Common myeloid progenitor, CD34-positive (primary cell): ENCODE results near the gene PARN.
"Not testable (repeated sequence)": the region's sequence is repeated elsewhere in the genome, so short reads cannot be mapped to it uniquely, and the experiment has no call there.

Experiments used
- CTCF ChIA-PET: fragments of 350-600 bp; sonication (Branson Sonifier 250); formaldehyde crosslinking; loops from one replicate; lab custom pipeline; 2021; ENCODE audit warnings: antibody characterized with exemption; lab: Charles Lee
- POLR2A ChIA-PET: fragments of 350-600 bp; sonication (Branson Sonifier 250); formaldehyde crosslinking; loops from one replicate; lab custom pipeline; 2021; ENCODE audit warnings: antibody characterized with exemption; lab: Charles Lee
- DNase-seq, 3 donors: peaks; one replicate each; pipeline versions ENCODE4 v3.0.0 to v3.0.0-alpha.2; 2013
- H3K27ac ChIP-seq, 2 experiments: 1 replicate in 1 of 2; 2 replicates in 1 of 2; pipeline ENCODE4 v1.7.0; 2013; ENCODE audit warnings: inconsistent platforms in 2 of 2, low read length in 2 of 2, mild to moderate bottlenecking in 2 of 2, low read depth in 1 of 2, moderate library complexity in 1 of 2; ENCODE audit not compliant: severe bottlenecking in 2 of 2, insufficient read depth in 1 of 2, poor library complexity in 1 of 2
- H3K27me3 ChIP-seq, 5 experiments: replicated peaks in 2 of 5; 1 replicate in 3 of 5; 2 replicates in 2 of 5; pipeline versions ENCODE4 v1.6.1 to v1.7.0; 2013; ENCODE audit warnings: low read length in 4 of 5, mild to moderate bottlenecking in 2 of 5, moderate library complexity in 2 of 5, inconsistent platforms in 1 of 5; ENCODE audit not compliant: insufficient read depth in 5 of 5, control insufficient read depth in 4 of 5
- H3K36me3 ChIP-seq, 4 experiments: 1 replicate in 2 of 4; 2 replicates in 2 of 4; pipeline versions ENCODE4 v1.6.1 to v1.7.0; 2013; ENCODE audit warnings: low read length in 3 of 4, control low read depth in 1 of 4, mild to moderate bottlenecking in 1 of 4; ENCODE audit not compliant: control insufficient read depth in 4 of 4, insufficient read depth in 4 of 4
- H3K4me1 ChIP-seq, 4 experiments: 1 replicate in 3 of 4; 2 replicates in 1 of 4; pipeline versions ENCODE4 v1.6.1 to v1.7.1; 2013; ENCODE audit warnings: low read length in 3 of 4, mild to moderate bottlenecking in 3 of 4, control low read depth in 1 of 4, inconsistent platforms in 1 of 4, moderate library complexity in 1 of 4; ENCODE audit not compliant: control insufficient read depth in 4 of 4, insufficient read depth in 4 of 4; ENCODE audit errors: control extremely low read depth in 1 of 4
- H3K4me3 ChIP-seq, 7 experiments: 1 replicate in 4 of 7; 2 replicates in 3 of 7; pipeline versions ENCODE4 v1.5.1 to v1.7.0; 2013; ENCODE audit warnings: mild to moderate bottlenecking in 7 of 7, low read length in 6 of 7, moderate library complexity in 6 of 7, inconsistent platforms in 2 of 7, low read depth in 2 of 7, control low read depth in 1 of 7; ENCODE audit not compliant: insufficient read depth in 4 of 7, control insufficient read depth in 1 of 7; ENCODE audit errors: extremely low read depth in 1 of 7
- H3K9me3 ChIP-seq, 5 experiments: 1 replicate in 4 of 5; 2 replicates in 1 of 5; pipeline versions ENCODE4 v1.6.1 to v1.7.1; 2013; ENCODE audit warnings: low read length in 4 of 5, mild to moderate bottlenecking in 2 of 5, inconsistent platforms in 1 of 5, low read depth in 1 of 5, moderate library complexity in 1 of 5; ENCODE audit not compliant: control insufficient read depth in 4 of 5, insufficient read depth in 2 of 5; ENCODE audit errors: control extremely low read depth in 1 of 5
- WGBS: methylation state at CpG from one replicate; pipeline ENCODE4 v1.1.5; 2013; ENCODE audit not compliant: insufficient coverage; 5-methylcytosine and 5-hydroxymethylcytosine counted together

The PARN gene

GRCh38 chr16:14441533-14441932 is 188.5 kb downstream of the PARN start:
- POLR2A ChIA-PET: interaction anchor here (0.6 kb wide), 1 partner anchor 32 kb away, joined by 4 read pairs; no protein-coding TSS in a partner anchor
- CTCF ChIA-PET: not testable (repeated sequence)

GRCh38 chr16:14438256-14438655 is 191.8 kb downstream of the PARN start:
- CTCF ChIA-PET: no interaction called here
- H3K4me3 ChIP-seq: no peak overlapping the region

More at GRCh38 chr16:14441533-14441932, 188.5 kb downstream of the PARN start:
- not testable (repeated sequence) for H3K27me3 ChIP-seq, H3K27ac ChIP-seq, DNase-seq, H3K4me1 ChIP-seq, H3K9me3 ChIP-seq, H3K4me3 ChIP-seq
- H3K36me3 ChIP-seq: peaks cover 0 to 15% (median 7%) of the 10 kb centered on the region in 4 experiments
- 96% methylated on average over 3 of the region's 9 CpGs for WGBS

GRCh38 chr16:14437426-14437825 is 192.6 kb downstream of the PARN start:
- ChIA-PET CTCF (no interaction called here), POLR2A (no interaction called here)
- WGBS: 100% methylated on average over 3 of the region's 7 CpGs

More at GRCh38 chr16:14438256-14438655, 191.8 kb downstream of the PARN start:
- Histone ChIP-seq H3K4me1 (no peaks in the 10 kb centered on the region), H3K9me3 (no peaks in the 10 kb centered on the region), H3K27me3 (no peaks in the 10 kb centered on the region), H3K36me3 (peaks cover 0 to 7% (median 5%) of the 10 kb centered on the region in 4 experiments), H3K27ac (no peak overlapping the region)
- POLR2A ChIA-PET: interaction anchor here (0.7 kb wide), 1 partner anchor 108 kb away, joined by 3 read pairs; no protein-coding TSS in a partner anchor
- 100% methylated on average over 1 of the region's 1 CpG for WGBS
- no peak for DNase-seq

GRCh38 chr16:14436401-14436955 is 193.6 kb downstream of the PARN start:
- H3K27me3 ChIP-seq: no peaks in the 10 kb centered on the region
- CTCF ChIA-PET: no interaction called here
- no peak for DNase-seq
- WGBS: 97% methylated on average over 12 of the region's 13 CpGs
- POLR2A ChIA-PET: no interaction called here
- peaks cover 0 to 1% (median 0%) of the 10 kb centered on the region in 5 experiments for H3K9me3 ChIP-seq
- no peak overlapping the region for H3K27ac ChIP-seq
- no peaks in the 10 kb centered on the region for H3K4me1 ChIP-seq
- H3K4me3 ChIP-seq: no peak overlapping the region
- peaks cover 0 to 16% (median 7%) of the 10 kb centered on the region in 4 experiments for H3K36me3 ChIP-seq

More at GRCh38 chr16:14437426-14437825, 192.6 kb downstream of the PARN start:
- Histone ChIP-seq H3K36me3 (peaks cover 0 to 12% (median 7%) of the 10 kb centered on the region in 4 experiments), H3K27ac (no peak overlapping the region), H3K9me3 (no peaks in the 10 kb centered on the region), H3K4me1 (no peaks in the 10 kb centered on the region), H3K27me3 (no peaks in the 10 kb centered on the region), H3K4me3 (no peak overlapping the region)
- DNase-seq: no peak

- WGBS: 100% methylated on average over 4 of the region's 8 CpGs
These were observed 195.2 kb downstream of the PARN start for GRCh38 chr16:14434860-14435259.

GRCh38 chr16:14428971-14429637 is 201.0 kb downstream of the PARN start:
- H3K4me3 ChIP-seq, H3K36me3 ChIP-seq, CTCF ChIA-PET, H3K27me3 ChIP-seq, H3K9me3 ChIP-seq, POLR2A ChIA-PET, H3K4me1 ChIP-seq, DNase-seq, H3K27ac ChIP-seq: not testable (repeated sequence)
- 98% methylated on average over 8 of the region's 14 CpGs for WGBS

More at GRCh38 chr16:14434860-14435259, 195.2 kb downstream of the PARN start:
- H3K4me1 ChIP-seq: no peaks in the 10 kb centered on the region
- no peaks in the 10 kb centered on the region for H3K27me3 ChIP-seq
- H3K27ac ChIP-seq: no peak overlapping the region
- peaks cover 0 to 1% (median 0%) of the 10 kb centered on the region in 5 experiments for H3K9me3 ChIP-seq
- no peak overlapping the region for H3K4me3 ChIP-seq
- POLR2A ChIA-PET: no interaction called here
- DNase-seq: no peak
- H3K36me3 ChIP-seq: peaks cover 0 to 16% (median 7%) of the 10 kb centered on the region in 4 experiments
- CTCF ChIA-PET: no interaction called here

GRCh38 chr16:14428043-14428442 is 202.0 kb downstream of the PARN start:
- ChIA-PET CTCF (no interaction called here), POLR2A (no interaction called here)
- Histone ChIP-seq H3K36me3 (peaks cover 0 to 9% (median 3%) of the 10 kb centered on the region in 4 experiments), H3K27ac (no peak overlapping the region), H3K4me3 (no peak overlapping the region), H3K27me3 (no peaks in the 10 kb centered on the region), H3K9me3 (peaks cover 0 to 1% (median 0%) of the 10 kb centered on the region in 5 experiments), H3K4me1 (no peaks in the 10 kb centered on the region)
- no CpG with 5 or more reads among the region's 4 CpGs for whole genome bisulfite sequencing
- DNase-seq: no peak
